ENCODE data around the gene COX19. TPM values are rescaled to one million over a fixed set of nuclear protein-coding genes. Genes with fewer than 3 reads are reported as not detected.

The COX19 gene
- total and polyA plus RNA-seq, 2 experiments from 2014 or later, result 11.7 to 12.6 TPM

GRCh38 chr7:1019789-1020610, 44.7 kb upstream of the COX19 start:
- Mint-ChIP-seq H3K27ac (no peak overlapping the region), H3K4me1 (no peaks in the 10 kb centered on the region; the same call in 2 of the 3 replicates), H3K4me3 (no peak overlapping the region), H3K27me3 (ENCODE audit: insufficient read depth, low read depth, poor library complexity) (peaks cover 5% of the 10 kb centered on the region), H3K9me3 (no peaks in the 10 kb centered on the region; the same call in 2 of the 3 replicates), H3K36me3 (ENCODE audit: low read depth) (peaks cover 8% of the 10 kb centered on the region; the same call in 2 of the 3 replicates)
- H3K4me2 ChIP-seq, result no peak overlapping the region
- H3K9me2 ChIP-seq (ENCODE audit: insufficient read depth), result no peaks in the 10 kb centered on the region
- H3K4me1 ChIP-seq (ENCODE audit: insufficient read depth), result no peaks in the 10 kb centered on the region
- ATAC-seq (peak; percentile 14), DNase-seq (ENCODE audit: low spot score) (no peak)
- H3K36me3 ChIP-seq (ENCODE audit: insufficient read depth), result no peaks in the 10 kb centered on the region
- H3K4me3 ChIP-seq, result no peak overlapping the region
- H3F3A ChIP-seq (replicated peaks; ENCODE audit: low read depth), result no peaks in the 10 kb centered on the region
- no peaks in the 10 kb centered on the region for H4K20me1 ChIP-seq (replicated peaks; ENCODE audit: insufficient read depth)
- no peaks in the 10 kb centered on the region for H3K79me2 ChIP-seq (replicated peaks; ENCODE audit: insufficient read depth)
- no peaks in the 10 kb centered on the region for H3K27me3 ChIP-seq (ENCODE audit: insufficient read depth)
- no peak overlapping the region for H2AFZ ChIP-seq
- H3K27ac ChIP-seq (ENCODE audit: low read depth), result no peak overlapping the region
- peak in 1 of 2 experiments; percentile 26; a peak in 1 of 4 replicates for TF ChIP-seq CTCF (conservative IDR thresholded peaks at IDR 0.05; ENCODE audit: low read depth in 2 of 2)
- no peak for TF ChIP-seq JUNB (IDR thresholded peaks at IDR 0.05; ENCODE audit: unreplicated experiment)
- TF ChIP-seq ZNF114 (CRISPR knock-in tag; IDR thresholded peaks at IDR 0.05), result no peak
- no peak for TF ChIP-seq EZH2phosphoT487 (IDR thresholded peaks at IDR 0.05; ENCODE audit: unreplicated experiment)
- TF ChIP-seq ZNF331 (CRISPR knock-in tag; IDR thresholded peaks at IDR 0.05; ENCODE audit: low read depth), result no peak
- no peak for TF ChIP-seq NANOG (IDR thresholded peaks at IDR 0.05; ENCODE audit: borderline replicate concordance)

- H3K27me3 ChIP-seq (ENCODE audit: insufficient read depth), result no peaks in the 10 kb centered on the region
- H3K79me2 ChIP-seq (replicated peaks; ENCODE audit: insufficient read depth), result 0 out of 2 replicates have a peak, but pooled peaks cover 2% of the 10 kb centered on the region
- no peak overlapping the region for H3K4me3 ChIP-seq
- ATAC-seq, result no peak
- no peaks in the 10 kb centered on the region for H3F3A ChIP-seq (replicated peaks; ENCODE audit: low read depth)
- no peaks in the 10 kb centered on the region for H3K36me3 ChIP-seq (ENCODE audit: insufficient read depth)
- no peak overlapping the region for H3K27ac ChIP-seq (ENCODE audit: low read depth)
- H3K4me2 ChIP-seq, result no peak overlapping the region
- Mint-ChIP-seq H3K4me1 (no peaks in the 10 kb centered on the region; the same call in 2 of the 3 replicates), H3K27me3 (ENCODE audit: insufficient read depth, low read depth, poor library complexity) (peaks cover 7% of the 10 kb centered on the region), H3K27ac (no peak overlapping the region), H3K9me3 (no peaks in the 10 kb centered on the region; the same call in 2 of the 3 replicates), H3K36me3 (ENCODE audit: low read depth) (peaks cover 8% of the 10 kb centered on the region; the same call in 2 of the 3 replicates), H3K4me3 (no peak overlapping the region)
- no peaks in the 10 kb centered on the region for H3K4me1 ChIP-seq (ENCODE audit: insufficient read depth)
- 0 out of 2 replicates have a peak, but pooled peaks cover 2% of the 10 kb centered on the region for H4K20me1 ChIP-seq (replicated peaks; ENCODE audit: insufficient read depth)
- no peak overlapping the region for H2AFZ ChIP-seq
- no peaks in the 10 kb centered on the region for H3K9me2 ChIP-seq (ENCODE audit: insufficient read depth)
- TF ChIP-seq EZH2phosphoT487 (IDR thresholded peaks at IDR 0.05; ENCODE audit: unreplicated experiment) (no peak), ETS1 (IDR thresholded peaks at IDR 0.05) (no peak), CTCF (conservative IDR thresholded peaks at IDR 0.05; ENCODE audit: low read depth in 2 of 2) (no peak), POLR2AphosphoS5 (IDR thresholded peaks at IDR 0.05; ENCODE audit: low read depth) (no peak)
- DNase-seq (ENCODE audit: low spot score), result no peak
Measured at GRCh38 chr7:1019255-1019785, 44.0 kb upstream of the COX19 start.
